ENCODE data around the gene UBE2S. TPM values are rescaled to one million over a fixed set of nuclear protein-coding genes. Genes with fewer than 3 reads are reported as not detected.
"Not testable (repeated sequence)": the region's sequence is repeated elsewhere in the genome, so short reads cannot be mapped to it uniquely, and the experiment has no call there.

The UBE2S gene
- total RNA-seq, 2 donors from 2014 or later = 202 to 246 TPM

DNA sequence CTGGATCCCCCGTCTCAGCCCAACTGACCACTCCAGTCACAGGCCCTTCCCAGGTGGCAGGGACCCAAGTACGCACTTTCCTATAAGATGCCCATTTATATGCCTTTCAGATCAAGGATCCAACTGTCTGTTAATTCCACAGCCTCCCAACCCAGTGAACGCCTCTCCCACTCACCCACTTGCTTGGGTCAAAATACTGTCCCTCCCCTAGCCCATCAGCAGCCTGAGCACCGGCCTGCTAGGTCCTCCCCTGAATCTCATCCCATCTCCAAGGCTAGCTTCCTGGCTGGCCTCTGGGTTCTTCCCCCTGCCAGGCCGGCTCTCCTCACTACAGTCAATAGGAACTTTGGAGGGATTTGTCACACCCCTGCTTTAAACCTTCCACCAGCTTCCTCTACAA lies 1.9 kb downstream of the UBE2S start:
- TF ChIP-seq, protein P1, sequence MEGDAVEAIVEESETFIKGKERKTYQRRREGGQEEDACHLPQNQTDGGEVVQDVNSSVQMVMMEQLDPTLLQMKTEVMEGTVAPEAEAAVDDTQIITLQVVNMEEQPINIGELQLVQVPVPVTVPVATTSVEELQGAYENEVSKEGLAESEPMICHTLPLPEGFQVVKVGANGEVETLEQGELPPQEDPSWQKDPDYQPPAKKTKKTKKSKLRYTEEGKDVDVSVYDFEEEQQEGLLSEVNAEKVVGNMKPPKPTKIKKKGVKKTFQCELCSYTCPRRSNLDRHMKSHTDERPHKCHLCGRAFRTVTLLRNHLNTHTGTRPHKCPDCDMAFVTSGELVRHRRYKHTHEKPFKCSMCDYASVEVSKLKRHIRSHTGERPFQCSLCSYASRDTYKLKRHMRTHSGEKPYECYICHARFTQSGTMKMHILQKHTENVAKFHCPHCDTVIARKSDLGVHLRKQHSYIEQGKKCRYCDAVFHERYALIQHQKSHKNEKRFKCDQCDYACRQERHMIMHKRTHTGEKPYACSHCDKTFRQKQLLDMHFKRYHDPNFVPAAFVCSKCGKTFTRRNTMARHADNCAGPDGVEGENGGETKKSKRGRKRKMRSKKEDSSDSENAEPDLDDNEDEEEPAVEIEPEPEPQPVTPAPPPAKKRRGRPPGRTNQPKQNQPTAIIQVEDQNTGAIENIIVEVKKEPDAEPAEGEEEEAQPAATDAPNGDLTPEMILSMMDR (conservative IDR thresholded peaks at IDR 0.05) = no peak
- H3K27ac Mint-ChIP-seq = peak overlapping the region; percentile 62
- H3K27me3 Mint-ChIP-seq (ENCODE audit: insufficient read depth) = peaks cover 13% of the 10 kb centered on the region
- peaks cover 14% of the 10 kb centered on the region for H3K4me1 Mint-ChIP-seq
- Histone ChIP-seq H3K27me3 (ENCODE audit: control insufficient read depth, insufficient read depth, low read length, poor library complexity, severe bottlenecking) (no peaks in the 10 kb centered on the region), H3K36me3 (ENCODE audit: control insufficient read depth, insufficient read depth, low read length) (peaks cover 48% of the 10 kb centered on the region), H3K4me3 (ENCODE audit: low read length) (peak overlapping the region; percentile 92), H3K9me3 (ENCODE audit: control insufficient read depth, low read length) (peaks cover 23% of the 10 kb centered on the region), H3K9ac (ENCODE audit: extremely low read depth, low read length, poor library complexity, severe bottlenecking) (no peak overlapping the region), H3K27ac (ENCODE audit: low read depth, low read length) (no peak overlapping the region), H3K4me1 (ENCODE audit: control insufficient read depth, insufficient read depth, low read length) (peaks cover 2% of the 10 kb centered on the region)
- peaks cover 24% of the 10 kb centered on the region for H3K9me3 Mint-ChIP-seq
- H3K36me3 Mint-ChIP-seq (ENCODE audit: low read depth) = peaks cover 53% of the 10 kb centered on the region
- H3K4me3 Mint-ChIP-seq = peak overlapping the region; percentile 79
- peak; percentile 25 for DNase-seq
- 89 to 100% methylated on average over 4 to 5 of the region's 5 CpGs for WGBS, 2 experiments (ENCODE audit: insufficient coverage in 1 of 2, insufficient read length in 1 of 2)

DNA sequence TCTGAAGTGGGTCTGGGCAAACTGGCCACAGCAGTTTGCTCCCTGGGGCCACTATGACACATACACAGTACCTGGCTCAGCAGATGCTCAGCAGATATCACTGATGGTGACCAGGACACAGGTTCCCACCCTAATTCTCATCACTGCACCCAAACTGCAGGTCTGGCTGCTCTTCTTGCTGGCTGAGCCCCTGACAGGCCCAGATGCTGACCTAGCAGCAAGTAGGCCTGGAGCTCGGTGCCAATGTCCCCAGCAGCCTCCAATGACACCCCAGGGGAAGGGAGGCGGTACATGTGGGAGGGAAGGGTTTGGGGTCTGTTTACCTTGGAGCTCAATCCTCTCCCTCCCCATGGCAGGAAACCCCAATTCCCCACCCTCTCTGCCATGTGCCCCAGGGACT lies 5.1 kb downstream of the UBE2S start:
- no CpG with 5 or more reads among the region's 2 CpGs for WGBS, 2 experiments (ENCODE audit: insufficient coverage in 1 of 2, insufficient read length in 1 of 2)

DNA sequence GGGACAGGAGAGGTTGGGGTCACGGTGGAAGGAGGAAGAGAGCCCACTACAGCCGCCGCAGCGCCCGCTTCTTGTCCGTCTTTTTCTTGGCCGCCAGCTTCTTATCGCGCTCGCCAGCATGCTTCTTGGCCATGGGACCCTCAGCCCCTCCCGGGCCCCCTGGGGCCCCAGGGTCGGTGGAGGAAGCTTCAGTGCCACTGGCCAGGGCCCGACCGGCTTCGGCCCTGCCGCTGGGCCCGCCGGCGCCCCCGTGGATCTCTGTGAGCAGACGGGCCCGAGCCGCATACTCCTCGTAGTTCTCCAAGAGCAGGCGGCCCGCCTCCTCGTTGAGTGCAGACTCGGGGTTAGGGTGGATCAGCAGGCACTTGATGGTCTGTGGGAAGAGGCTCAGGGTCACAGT lies 6.2 kb downstream of the UBE2S start:
- not testable (repeated sequence) for H3K4me1 ChIP-seq (ENCODE audit: control insufficient read depth, insufficient read depth, low read length); H3K4me3 ChIP-seq (ENCODE audit: low read length); H3K27ac Mint-ChIP-seq; H3K9ac ChIP-seq (ENCODE audit: extremely low read depth, low read length, poor library complexity, severe bottlenecking); H3K9me3 ChIP-seq (ENCODE audit: control insufficient read depth, low read length); H3K4me1 Mint-ChIP-seq; H3K27me3 ChIP-seq (ENCODE audit: control insufficient read depth, insufficient read depth, low read length, poor library complexity, severe bottlenecking); DNase-seq; H3K27me3 Mint-ChIP-seq (ENCODE audit: insufficient read depth); H3K9me3 Mint-ChIP-seq; H3K27ac ChIP-seq (ENCODE audit: low read depth, low read length); H3K4me3 Mint-ChIP-seq
- peaks cover 45% of the 10 kb centered on the region for H3K36me3 Mint-ChIP-seq (ENCODE audit: low read depth)
- H3K36me3 ChIP-seq (ENCODE audit: control insufficient read depth, insufficient read depth, low read length) = peaks cover 49% of the 10 kb centered on the region
- WGBS, 2 experiments (ENCODE audit: insufficient coverage in 1 of 2, insufficient read length in 1 of 2) = 88% methylated on average over 11 of the region's 28 CpGs; no CpG with 5 or more reads in 1 of the 2 experiments

More for the DNA sequence above, 5.1 kb downstream of the UBE2S start:
- H3K4me1 Mint-ChIP-seq = peaks cover 14% of the 10 kb centered on the region
- no peak overlapping the region for H3K9ac ChIP-seq (ENCODE audit: extremely low read depth, low read length, poor library complexity, severe bottlenecking)
- no peaks in the 10 kb centered on the region for H3K27me3 ChIP-seq (ENCODE audit: control insufficient read depth, insufficient read depth, low read length, poor library complexity, severe bottlenecking)
- no peak overlapping the region for H3K27ac ChIP-seq (ENCODE audit: low read depth, low read length)
- H3K9me3 Mint-ChIP-seq = no peaks in the 10 kb centered on the region
- peaks cover 53% of the 10 kb centered on the region for H3K36me3 ChIP-seq (ENCODE audit: control insufficient read depth, insufficient read depth, low read length)
- peaks cover 50% of the 10 kb centered on the region for H3K36me3 Mint-ChIP-seq (ENCODE audit: low read depth)
- no peaks in the 10 kb centered on the region for H3K9me3 ChIP-seq (ENCODE audit: control insufficient read depth, low read length)
- H3K27ac Mint-ChIP-seq = no peak overlapping the region
- no peak overlapping the region for H3K4me3 ChIP-seq (ENCODE audit: low read length)
- H3K4me1 ChIP-seq (ENCODE audit: control insufficient read depth, insufficient read depth, low read length) = peaks cover 2% of the 10 kb centered on the region
- H3K27me3 Mint-ChIP-seq (ENCODE audit: insufficient read depth) = peaks cover 7% of the 10 kb centered on the region
- TF ChIP-seq, protein P1 (conservative IDR thresholded peaks at IDR 0.05) = no peak
- H3K4me3 Mint-ChIP-seq = no peak overlapping the region
- DNase-seq = no peak

All from endodermal cell (in vitro differentiated cells).